ENCODE data around the gene TGFB2. TPM values are rescaled to one million over a fixed set of nuclear protein-coding genes. Genes with fewer than 3 reads are reported as not detected.

Gene TGFB2
- polyA plus RNA-seq, 1 experiment = 14.8 TPM

DNA sequence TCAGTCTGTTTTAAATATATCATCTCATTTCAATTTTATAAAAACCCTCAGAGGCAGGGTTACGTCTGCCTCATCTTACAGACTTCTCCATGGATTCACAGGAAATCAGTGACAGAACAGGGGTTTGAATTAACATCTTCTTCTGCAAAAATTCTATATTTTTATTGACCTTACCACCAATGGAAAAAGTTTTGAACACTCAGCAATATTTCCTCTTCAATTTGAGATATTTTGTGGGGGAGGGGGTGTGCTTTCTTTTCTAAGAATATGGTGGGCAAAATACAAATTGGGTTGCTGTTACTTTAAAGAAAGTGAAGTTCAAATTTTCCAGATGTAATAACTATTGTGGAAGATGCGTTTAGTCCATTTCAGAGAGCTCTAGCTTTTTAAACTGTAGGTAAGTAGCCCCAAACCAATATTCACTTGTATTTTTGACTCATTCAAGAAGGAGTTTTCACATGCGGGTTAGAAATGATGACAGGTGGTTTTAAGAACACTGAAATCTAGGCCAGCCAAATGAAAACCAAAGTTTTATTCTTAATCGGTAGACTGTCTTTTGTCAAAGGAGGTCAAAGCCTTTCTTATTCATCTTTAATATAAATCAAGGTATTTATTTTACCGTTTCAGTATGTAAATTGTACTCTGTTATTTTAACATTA is 17.4 kb downstream of the TGFB2 start:
- H3K27me3 ChIP-seq (ENCODE audit: control insufficient read depth, insufficient read depth, low read length) = no peaks in the 10 kb centered on the region
- H3K4me3 ChIP-seq (ENCODE audit: low read depth, low read length) = no peak overlapping the region
- TF ChIP-seq, protein P1, sequence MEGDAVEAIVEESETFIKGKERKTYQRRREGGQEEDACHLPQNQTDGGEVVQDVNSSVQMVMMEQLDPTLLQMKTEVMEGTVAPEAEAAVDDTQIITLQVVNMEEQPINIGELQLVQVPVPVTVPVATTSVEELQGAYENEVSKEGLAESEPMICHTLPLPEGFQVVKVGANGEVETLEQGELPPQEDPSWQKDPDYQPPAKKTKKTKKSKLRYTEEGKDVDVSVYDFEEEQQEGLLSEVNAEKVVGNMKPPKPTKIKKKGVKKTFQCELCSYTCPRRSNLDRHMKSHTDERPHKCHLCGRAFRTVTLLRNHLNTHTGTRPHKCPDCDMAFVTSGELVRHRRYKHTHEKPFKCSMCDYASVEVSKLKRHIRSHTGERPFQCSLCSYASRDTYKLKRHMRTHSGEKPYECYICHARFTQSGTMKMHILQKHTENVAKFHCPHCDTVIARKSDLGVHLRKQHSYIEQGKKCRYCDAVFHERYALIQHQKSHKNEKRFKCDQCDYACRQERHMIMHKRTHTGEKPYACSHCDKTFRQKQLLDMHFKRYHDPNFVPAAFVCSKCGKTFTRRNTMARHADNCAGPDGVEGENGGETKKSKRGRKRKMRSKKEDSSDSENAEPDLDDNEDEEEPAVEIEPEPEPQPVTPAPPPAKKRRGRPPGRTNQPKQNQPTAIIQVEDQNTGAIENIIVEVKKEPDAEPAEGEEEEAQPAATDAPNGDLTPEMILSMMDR (IDR thresholded peaks at IDR 0.05; ENCODE audit: low read depth, low read length) = no peak
- no peak overlapping the region for H3K27ac ChIP-seq (ENCODE audit: low read depth, low read length)
- no peaks in the 10 kb centered on the region for H3K9me3 ChIP-seq (ENCODE audit: control insufficient read depth, insufficient read depth, low read length)
- no peak for DNase-seq (ENCODE audit: low read depth, low spot score)
- ChIA-PET POLR2A (interaction anchor here (1.0 kb wide), 1 partner anchor 14 kb away, joined by 3 read pairs; no protein-coding TSS in a partner anchor), CTCF (no interaction called here)

DNA sequence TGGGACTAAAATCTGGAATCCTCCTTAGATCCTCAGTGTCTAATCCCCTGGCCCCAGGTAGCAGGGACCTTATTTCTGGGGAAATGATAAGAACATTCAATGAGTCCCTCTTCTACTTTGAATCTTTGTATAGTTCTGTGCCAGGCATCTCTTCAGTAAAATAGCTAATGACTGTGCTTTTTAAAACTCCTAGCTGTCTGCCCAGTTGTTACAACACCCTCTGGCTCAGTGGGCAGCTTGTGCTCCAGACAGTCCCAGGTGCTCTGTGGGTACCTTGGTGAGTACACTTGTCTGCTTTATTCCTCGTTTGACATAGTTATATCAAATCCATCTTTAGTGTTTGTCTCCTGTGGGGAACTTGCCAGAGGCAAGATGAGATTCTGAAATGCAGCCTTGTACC is 18.0 kb downstream of the TGFB2 start:
- ChIA-PET POLR2A (interaction anchor here (1.0 kb wide), 1 partner anchor 14 kb away, joined by 3 read pairs; no protein-coding TSS in a partner anchor), CTCF (no interaction called here)
- DNase-seq (ENCODE audit: low read depth, low spot score) = no peak
- H3K27ac ChIP-seq (ENCODE audit: low read depth, low read length) = no peak overlapping the region
- no peaks in the 10 kb centered on the region for H3K9me3 ChIP-seq (ENCODE audit: control insufficient read depth, insufficient read depth, low read length)
- no peaks in the 10 kb centered on the region for H3K27me3 ChIP-seq (ENCODE audit: control insufficient read depth, insufficient read depth, low read length)
- TF ChIP-seq, protein P1 (IDR thresholded peaks at IDR 0.05; ENCODE audit: low read depth, low read length) = no peak
- no peak overlapping the region for H3K4me3 ChIP-seq (ENCODE audit: low read depth, low read length)

DNA sequence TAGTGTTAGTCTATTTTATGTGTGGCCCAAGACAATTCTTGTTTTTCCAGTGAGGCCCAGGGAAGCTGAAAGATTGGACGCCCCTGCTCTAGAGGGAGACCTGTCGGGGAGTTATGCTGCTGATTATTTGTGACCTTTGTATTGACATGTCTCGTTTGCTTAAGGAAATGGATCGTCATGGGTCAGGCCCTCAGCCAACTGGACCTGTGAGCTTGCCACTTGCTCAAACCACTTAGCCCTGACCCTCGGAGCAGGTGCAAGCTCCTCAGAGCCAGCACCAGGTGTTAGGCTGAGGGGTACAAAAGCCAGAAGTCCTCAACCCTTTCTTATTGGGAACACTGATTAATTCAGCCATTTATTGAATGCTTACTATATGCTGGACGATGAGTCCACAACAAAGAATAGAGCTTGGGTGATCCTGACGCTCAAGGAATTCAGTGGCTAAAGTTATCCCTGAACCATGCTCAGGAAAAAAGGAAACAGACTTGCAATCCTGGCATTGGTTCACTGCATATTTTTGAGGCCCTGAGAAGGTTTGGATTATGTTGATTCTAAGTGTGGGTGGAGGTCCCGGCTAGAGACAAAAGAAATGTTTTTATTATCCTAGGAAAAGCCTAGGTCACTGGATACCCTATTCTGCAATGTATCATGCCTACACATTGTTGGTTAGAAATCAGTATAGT is 19.0 kb downstream of the TGFB2 start:
- ChIA-PET CTCF (no interaction called here), POLR2A (interaction anchor here (1.0 kb wide), 1 partner anchor 17 kb away, joined by 3 read pairs; no protein-coding TSS in a partner anchor)
- no peak for DNase-seq (ENCODE audit: low read depth, low spot score)
- H3K27ac ChIP-seq (ENCODE audit: low read depth, low read length) = no peak overlapping the region
- H3K27me3 ChIP-seq (ENCODE audit: control insufficient read depth, insufficient read depth, low read length) = no peaks in the 10 kb centered on the region
- TF ChIP-seq, protein P1 (IDR thresholded peaks at IDR 0.05; ENCODE audit: low read depth, low read length) = no peak
- H3K4me3 ChIP-seq (ENCODE audit: low read depth, low read length) = no peak overlapping the region
- no peaks in the 10 kb centered on the region for H3K9me3 ChIP-seq (ENCODE audit: control insufficient read depth, insufficient read depth, low read length)

DNA sequence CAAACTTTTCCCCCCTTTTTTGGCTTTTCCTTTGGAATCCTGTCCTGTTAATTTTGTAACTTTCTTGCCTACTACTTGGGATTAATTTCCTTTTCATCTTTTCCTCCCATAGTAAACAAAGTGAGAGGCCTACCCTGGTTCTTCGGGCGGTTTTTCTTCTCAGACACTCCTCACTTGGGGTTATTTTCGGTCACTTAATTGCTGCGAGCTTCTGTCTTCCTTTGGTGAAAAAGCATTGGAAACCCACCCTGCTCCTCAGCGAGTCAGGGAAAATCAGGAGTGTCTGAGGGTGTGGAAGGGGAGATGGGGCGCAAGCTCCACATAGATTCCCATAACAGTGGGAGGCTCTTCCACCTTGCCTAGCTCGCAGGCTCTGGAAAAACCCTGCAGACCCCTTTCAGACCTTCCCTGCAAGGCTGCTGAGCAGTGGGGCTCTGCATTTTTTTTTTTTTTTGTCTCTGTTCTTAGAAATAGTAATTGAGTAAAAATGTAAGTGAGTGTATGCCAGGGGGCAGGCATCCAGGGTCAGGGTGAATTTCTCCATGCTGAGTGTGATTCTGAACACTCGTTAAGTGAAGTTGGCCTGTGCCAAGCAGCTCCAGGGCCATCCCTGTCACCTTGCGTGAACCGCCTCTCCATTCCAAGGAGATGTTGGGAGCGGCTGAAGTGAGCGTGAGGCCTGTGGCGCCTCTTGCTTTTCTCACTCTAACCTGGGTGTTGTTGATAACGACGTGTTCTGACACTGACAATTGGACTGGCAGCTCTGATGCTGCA is 20.3 kb downstream of the TGFB2 start:
- ChIA-PET POLR2A (interaction anchor here (1.0 kb wide), 1 partner anchor 18 kb away, joined by 3 read pairs; no protein-coding TSS in a partner anchor), CTCF (no interaction called here)
- no peak overlapping the region for H3K4me3 ChIP-seq (ENCODE audit: low read depth, low read length)
- no peaks in the 10 kb centered on the region for H3K9me3 ChIP-seq (ENCODE audit: control insufficient read depth, insufficient read depth, low read length)
- no peaks in the 10 kb centered on the region for H3K27me3 ChIP-seq (ENCODE audit: control insufficient read depth, insufficient read depth, low read length)
- no peak overlapping the region for H3K27ac ChIP-seq (ENCODE audit: low read depth, low read length)
- DNase-seq (ENCODE audit: low read depth, low spot score) = no peak
- TF ChIP-seq, protein P1 (IDR thresholded peaks at IDR 0.05; ENCODE audit: low read depth, low read length) = no peak

Data from AG04450 (cell line).